ENCODE data around the gene SKA3.

DNA sequence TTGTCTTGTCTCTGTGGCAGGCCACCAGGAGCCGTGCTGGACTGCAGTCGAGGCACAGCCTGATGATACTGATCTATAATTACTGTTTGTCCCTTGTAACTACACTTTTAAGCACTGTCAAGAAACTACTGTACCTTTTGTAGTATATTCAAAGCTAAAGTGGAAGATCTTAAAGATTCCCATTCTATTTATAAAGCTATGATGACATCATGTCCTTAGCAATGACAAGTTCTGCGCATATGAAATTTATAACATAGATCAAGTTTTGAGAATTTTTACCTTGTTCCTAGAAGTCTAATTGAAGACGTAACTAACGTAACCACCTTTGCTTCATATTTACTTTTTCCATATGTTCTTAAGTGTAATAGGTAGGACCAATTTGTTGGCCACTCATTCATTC, 58.2 kb downstream of the SKA3 start:
- TF ChIP-seq, protein P1, sequence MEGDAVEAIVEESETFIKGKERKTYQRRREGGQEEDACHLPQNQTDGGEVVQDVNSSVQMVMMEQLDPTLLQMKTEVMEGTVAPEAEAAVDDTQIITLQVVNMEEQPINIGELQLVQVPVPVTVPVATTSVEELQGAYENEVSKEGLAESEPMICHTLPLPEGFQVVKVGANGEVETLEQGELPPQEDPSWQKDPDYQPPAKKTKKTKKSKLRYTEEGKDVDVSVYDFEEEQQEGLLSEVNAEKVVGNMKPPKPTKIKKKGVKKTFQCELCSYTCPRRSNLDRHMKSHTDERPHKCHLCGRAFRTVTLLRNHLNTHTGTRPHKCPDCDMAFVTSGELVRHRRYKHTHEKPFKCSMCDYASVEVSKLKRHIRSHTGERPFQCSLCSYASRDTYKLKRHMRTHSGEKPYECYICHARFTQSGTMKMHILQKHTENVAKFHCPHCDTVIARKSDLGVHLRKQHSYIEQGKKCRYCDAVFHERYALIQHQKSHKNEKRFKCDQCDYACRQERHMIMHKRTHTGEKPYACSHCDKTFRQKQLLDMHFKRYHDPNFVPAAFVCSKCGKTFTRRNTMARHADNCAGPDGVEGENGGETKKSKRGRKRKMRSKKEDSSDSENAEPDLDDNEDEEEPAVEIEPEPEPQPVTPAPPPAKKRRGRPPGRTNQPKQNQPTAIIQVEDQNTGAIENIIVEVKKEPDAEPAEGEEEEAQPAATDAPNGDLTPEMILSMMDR (IDR thresholded peaks at IDR 0.05) = no peak
- no peak for TF ChIP-seq POLR2A (IDR thresholded peaks at IDR 0.05)

All from right lobe of liver (tissue), 4 donors.